Ishikawa (cell line): Measurements from ENCODE around the gene PRKRA.

Experiments
- CEBPB ChIP-seq: IDR thresholded peaks from 2 replicates; pipeline ENCODE4 v1.6.1; 2012
- CREB1 ChIP-seq: IDR thresholded peaks from 2 replicates; pipeline ENCODE4 v1.6.1; 2012; ENCODE audit warnings: low read depth
- EGR1 ChIP-seq: IDR thresholded peaks from 2 replicates; pipeline ENCODE4 v1.6.1; 2012
- EP300 ChIP-seq: IDR thresholded peaks from 2 replicates; pipeline ENCODE4 v1.6.1; 2012; ENCODE audit warnings: borderline replicate concordance
- MAX ChIP-seq: IDR thresholded peaks from 2 replicates; pipeline ENCODE4 v1.6.1; 2012
- RAD21 ChIP-seq: IDR thresholded peaks from 2 replicates; pipeline ENCODE4 v1.6.1; 2012; ENCODE audit warnings: low read depth
- REST ChIP-seq: IDR thresholded peaks from 2 replicates; pipeline ENCODE4 v1.6.1; 2012; ENCODE audit warnings: low read depth, mild to moderate bottlenecking
- TAF1 ChIP-seq: IDR thresholded peaks from 2 replicates; pipeline ENCODE4 v1.6.1; 2012; ENCODE audit warnings: low read depth, mild to moderate bottlenecking
- TCF12 ChIP-seq: IDR thresholded peaks from 2 replicates; pipeline ENCODE4 v1.6.1; 2012; ENCODE audit warnings: low read depth
- TEAD4 ChIP-seq: IDR thresholded peaks from 2 replicates; pipeline ENCODE4 v1.6.1; 2012
- YY1 ChIP-seq: IDR thresholded peaks from 2 replicates; pipeline ENCODE4 v1.6.1; 2012; ENCODE audit warnings: low read depth
- ZBTB7A ChIP-seq: IDR thresholded peaks from 2 replicates; pipeline ENCODE4 v1.6.1; 2012; ENCODE audit warnings: low read depth

GRCh38 chr2:178420463-178420999 lies 30.4 kb downstream of the PRKRA start:
- no peak for TF ChIP-seq REST
- TF ChIP-seq CREB1: no peak
- TF ChIP-seq RAD21: no peak
- TF ChIP-seq CEBPB: no peak
- TF ChIP-seq TAF1: no peak
- TF ChIP-seq EGR1: no peak
- no peak for TF ChIP-seq EP300
- no peak for TF ChIP-seq TCF12
- TF ChIP-seq MAX: no peak
- no peak for TF ChIP-seq YY1
- no peak for TF ChIP-seq ZBTB7A
- no peak for TF ChIP-seq TEAD4
